Activated CD8-positive, alpha-beta T cell treated with anti-CD3 and anti-CD28 coated beads for 36 hours (primary cell): ENCODE measurements around the gene FBXL14. TPM values are rescaled to one million over a fixed set of nuclear protein-coding genes. Genes with fewer than 3 reads are reported as not detected.

ENCODE experiments used
- ATAC-seq: fragments of 200-7000 bp; cut with Tn5 transposase; one replicate; pipeline ENCODE4 v1.10.0; 2021; ENCODE audit warnings: mild to moderate bottlenecking, moderate library complexity
- CTCF ChIA-PET: fragments of 350-600 bp; sonication (Branson Sonifier 250); formaldehyde crosslinking; loops from one replicate; lab custom pipeline; 2021; ENCODE audit warnings: antibody characterized with exemption; lab: Charles Lee
- POLR2A ChIA-PET: fragments of 350-600 bp; sonication (Branson Sonifier 250); formaldehyde crosslinking; loops from one replicate; lab custom pipeline; 2021; ENCODE audit warnings: antibody characterized with exemption; lab: Charles Lee
- DNase-seq: peaks from one replicate; pipeline ENCODE4 v3.0.0-alpha.2; 2020
- H3K27ac Mint-ChIP-seq: one replicate; pipeline ENCODE4 v1.8.0; 2021; ENCODE audit warnings: mild to moderate bottlenecking, mixed read lengths
- H3K27me3 Mint-ChIP-seq: one replicate; pipeline ENCODE4 v1.8.0; 2021; ENCODE audit warnings: mixed read lengths
- H3K36me3 Mint-ChIP-seq: one replicate; pipeline ENCODE4 v1.8.0; 2021; ENCODE audit warnings: low read depth, mixed read lengths
- H3K4me1 Mint-ChIP-seq: one replicate; pipeline ENCODE4 v1.8.0; 2021; ENCODE audit warnings: low read depth, mixed read lengths
- H3K4me3 Mint-ChIP-seq: one replicate; pipeline ENCODE4 v1.8.0; 2021; ENCODE audit warnings: mild to moderate bottlenecking, moderate library complexity, mixed read lengths
- H3K9me3 Mint-ChIP-seq: one replicate; pipeline ENCODE4 v1.8.0; 2021; ENCODE audit warnings: mixed read lengths
- intact Hi-C: fragments of 100-400 bp; cut with micrococcal nuclease; formaldehyde crosslinking; loops from one replicate; pipeline ENCODE4 v1.10.0; 2022
- total RNA-seq, 2 experiments: library from RNA; stranded (reverse); gene quantifications; one replicate each; pipeline ENCODE4 v1.2.3, GENCODE V29; 2021
- TF ChIP-seq, protein P1 (sequence below): fragments of 200-600 bp; IDR thresholded peaks from one replicate; pipeline ENCODE4 v1.8.0; 2022; ENCODE audit warnings: antibody characterized with exemption, mild to moderate bottlenecking

The FBXL14 gene
- total RNA-seq, 2 experiments from 2014 or later: 23.3 to 25.1 TPM

DNA sequence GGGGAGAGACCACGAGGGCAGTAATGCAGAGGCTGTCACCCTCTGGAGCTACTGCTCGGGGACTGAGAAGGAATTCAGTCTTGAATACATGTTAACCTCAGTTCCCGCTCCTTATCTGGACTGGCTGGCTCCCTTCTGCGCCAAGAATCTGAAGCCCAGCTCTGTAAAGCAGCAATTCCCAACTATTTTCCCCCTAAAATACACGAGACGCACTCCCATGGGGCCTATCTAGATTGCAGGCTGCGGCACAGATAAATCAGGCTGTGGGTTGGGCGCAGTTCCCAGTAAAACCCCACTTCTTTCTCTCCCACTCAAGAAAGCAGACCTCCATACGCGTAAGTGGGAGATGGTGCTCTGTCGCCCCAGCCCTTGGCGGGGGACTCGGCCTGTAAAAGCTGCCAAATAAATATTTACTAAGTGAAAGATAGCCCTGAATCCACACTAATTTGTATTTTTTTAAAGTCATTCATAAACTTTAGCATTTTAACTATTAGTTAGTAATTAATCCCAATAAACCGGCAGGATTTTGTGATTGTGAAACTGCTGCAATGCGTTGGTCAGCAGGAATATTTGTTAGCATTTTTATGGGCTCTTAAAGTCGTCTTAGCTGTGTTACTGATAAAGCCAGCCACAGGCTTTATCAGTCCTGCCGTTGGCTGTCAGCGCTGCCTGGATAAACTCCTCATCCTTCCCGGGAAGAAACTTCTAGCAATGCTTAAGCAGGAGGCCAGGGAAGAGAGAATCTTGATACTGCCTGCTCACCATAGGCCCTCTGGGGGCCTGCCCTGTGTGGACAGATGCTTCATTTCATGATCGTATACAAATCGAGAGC, 17.8 kb downstream of the FBXL14 start:
- POLR2A ChIA-PET: interaction anchor here (0.8 kb wide), 1 partner anchor 11 kb away, joined by 3 read pairs; no protein-coding TSS in a partner anchor
- Mint-ChIP-seq H3K4me1 (peaks cover 2% of the 10 kb centered on the region), H3K27me3 (no peaks in the 10 kb centered on the region), H3K36me3 (peaks cover 1% of the 10 kb centered on the region), H3K4me3 (no peak overlapping the region), H3K27ac (no peak overlapping the region), H3K9me3 (no peaks in the 10 kb centered on the region)
- intact Hi-C loops: no loop called here
- DNase-seq (no peak), ATAC-seq (no peak)
- TF ChIP-seq, protein P1, sequence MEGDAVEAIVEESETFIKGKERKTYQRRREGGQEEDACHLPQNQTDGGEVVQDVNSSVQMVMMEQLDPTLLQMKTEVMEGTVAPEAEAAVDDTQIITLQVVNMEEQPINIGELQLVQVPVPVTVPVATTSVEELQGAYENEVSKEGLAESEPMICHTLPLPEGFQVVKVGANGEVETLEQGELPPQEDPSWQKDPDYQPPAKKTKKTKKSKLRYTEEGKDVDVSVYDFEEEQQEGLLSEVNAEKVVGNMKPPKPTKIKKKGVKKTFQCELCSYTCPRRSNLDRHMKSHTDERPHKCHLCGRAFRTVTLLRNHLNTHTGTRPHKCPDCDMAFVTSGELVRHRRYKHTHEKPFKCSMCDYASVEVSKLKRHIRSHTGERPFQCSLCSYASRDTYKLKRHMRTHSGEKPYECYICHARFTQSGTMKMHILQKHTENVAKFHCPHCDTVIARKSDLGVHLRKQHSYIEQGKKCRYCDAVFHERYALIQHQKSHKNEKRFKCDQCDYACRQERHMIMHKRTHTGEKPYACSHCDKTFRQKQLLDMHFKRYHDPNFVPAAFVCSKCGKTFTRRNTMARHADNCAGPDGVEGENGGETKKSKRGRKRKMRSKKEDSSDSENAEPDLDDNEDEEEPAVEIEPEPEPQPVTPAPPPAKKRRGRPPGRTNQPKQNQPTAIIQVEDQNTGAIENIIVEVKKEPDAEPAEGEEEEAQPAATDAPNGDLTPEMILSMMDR: no peak
- CTCF ChIA-PET: interaction anchor here (10.4 kb wide), 1 partner anchor 459 kb away, joined by 177 read pairs; no protein-coding TSS in a partner anchor

- TF ChIP-seq, protein P1: no peak
- Mint-ChIP-seq H3K4me1 (peaks cover 2% of the 10 kb centered on the region), H3K9me3 (no peaks in the 10 kb centered on the region), H3K4me3 (no peak overlapping the region), H3K27ac (peak overlapping the region; percentile 11), H3K36me3 (peaks cover 1% of the 10 kb centered on the region), H3K27me3 (no peaks in the 10 kb centered on the region)
- ATAC-seq (no peak), DNase-seq (no peak)
- CTCF ChIA-PET: interaction anchor here (3.2 to 10.4 kb wide), 2 partner anchors 8 to 458 kb away, joined by 11 to 177 read pairs; no protein-coding TSS in a partner anchor
- POLR2A ChIA-PET: interaction anchor here (0.8 kb wide), 1 partner anchor 12 kb away, joined by 3 read pairs; no protein-coding TSS in a partner anchor
- intact Hi-C loops: no loop called here
These were observed 18.7 kb downstream of the FBXL14 start for GRCh38 chr12:1575408-1576401.

- H3K4me1 Mint-ChIP-seq: peaks cover 2% of the 10 kb centered on the region
- no peak overlapping the region for H3K27ac Mint-ChIP-seq
- DNase-seq: no peak
- ATAC-seq: no peak
- ChIA-PET CTCF (interaction anchor here (3.2 to 10.4 kb wide), 2 partner anchors 9 to 457 kb away, joined by 11 to 177 read pairs; no protein-coding TSS in a partner anchor), POLR2A (no interaction called here)
- H3K4me3 Mint-ChIP-seq: no peak overlapping the region
- TF ChIP-seq, protein P1: no peak
- no peaks in the 10 kb centered on the region for H3K9me3 Mint-ChIP-seq
- H3K27me3 Mint-ChIP-seq: peaks cover 3% of the 10 kb centered on the region
- H3K36me3 Mint-ChIP-seq: peaks cover 1% of the 10 kb centered on the region
- intact Hi-C loops: no loop called here
These were observed 19.5 kb downstream of the FBXL14 start for GRCh38 chr12:1574865-1575259.

- H3K27me3 Mint-ChIP-seq: peaks cover 3% of the 10 kb centered on the region
- intact Hi-C loops: no loop called here
- peaks cover 1% of the 10 kb centered on the region for H3K36me3 Mint-ChIP-seq
- ATAC-seq (no peak), DNase-seq (no peak)
- TF ChIP-seq, protein P1: no peak
- H3K4me3 Mint-ChIP-seq: no peak overlapping the region
- ChIA-PET POLR2A (no interaction called here), CTCF (interaction anchor here (3.2 to 10.4 kb wide), 2 partner anchors 9 to 457 kb away, joined by 11 to 177 read pairs; no protein-coding TSS in a partner anchor)
- no peaks in the 10 kb centered on the region for H3K9me3 Mint-ChIP-seq
- peaks cover 2% of the 10 kb centered on the region for H3K4me1 Mint-ChIP-seq
- no peak overlapping the region for H3K27ac Mint-ChIP-seq
These were observed 20.2 kb downstream of the FBXL14 start for GRCh38 chr12:1573960-1574864.
